Measurements from ENCODE around the gene TNF.

DNA sequence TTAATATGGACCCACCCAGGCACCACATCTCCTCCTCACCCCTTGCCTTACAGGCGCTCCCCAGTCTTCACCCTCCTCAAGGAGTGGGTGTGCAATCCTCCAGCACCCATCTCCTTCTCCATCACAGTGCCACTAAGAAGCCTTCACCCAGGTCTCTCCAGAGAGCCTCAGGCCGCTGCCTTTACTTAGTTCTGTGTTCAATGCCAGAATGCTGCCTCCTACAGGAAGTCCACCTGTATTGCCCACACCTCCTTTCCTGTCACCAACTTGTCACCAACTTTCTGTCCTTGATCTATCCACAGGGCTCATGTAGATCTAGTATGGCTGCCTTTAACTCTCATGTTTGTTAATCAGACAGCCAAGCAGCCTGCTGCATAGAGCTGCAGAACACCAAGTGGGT, 10.1 kb downstream of the TNF start:
- TF ChIP-seq, protein P1, sequence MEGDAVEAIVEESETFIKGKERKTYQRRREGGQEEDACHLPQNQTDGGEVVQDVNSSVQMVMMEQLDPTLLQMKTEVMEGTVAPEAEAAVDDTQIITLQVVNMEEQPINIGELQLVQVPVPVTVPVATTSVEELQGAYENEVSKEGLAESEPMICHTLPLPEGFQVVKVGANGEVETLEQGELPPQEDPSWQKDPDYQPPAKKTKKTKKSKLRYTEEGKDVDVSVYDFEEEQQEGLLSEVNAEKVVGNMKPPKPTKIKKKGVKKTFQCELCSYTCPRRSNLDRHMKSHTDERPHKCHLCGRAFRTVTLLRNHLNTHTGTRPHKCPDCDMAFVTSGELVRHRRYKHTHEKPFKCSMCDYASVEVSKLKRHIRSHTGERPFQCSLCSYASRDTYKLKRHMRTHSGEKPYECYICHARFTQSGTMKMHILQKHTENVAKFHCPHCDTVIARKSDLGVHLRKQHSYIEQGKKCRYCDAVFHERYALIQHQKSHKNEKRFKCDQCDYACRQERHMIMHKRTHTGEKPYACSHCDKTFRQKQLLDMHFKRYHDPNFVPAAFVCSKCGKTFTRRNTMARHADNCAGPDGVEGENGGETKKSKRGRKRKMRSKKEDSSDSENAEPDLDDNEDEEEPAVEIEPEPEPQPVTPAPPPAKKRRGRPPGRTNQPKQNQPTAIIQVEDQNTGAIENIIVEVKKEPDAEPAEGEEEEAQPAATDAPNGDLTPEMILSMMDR (IDR thresholded peaks at IDR 0.05) = peak; percentile 73
- no peak for TF ChIP-seq ZFX (IDR thresholded peaks at IDR 0.05; ENCODE audit: borderline replicate concordance)
